Cortex of kidney (tissue), 1 donor: ENCODE data around the gene INHBE.
"Not testable (repeated sequence)": the region's sequence is repeated elsewhere in the genome, so short reads cannot be mapped to it uniquely, and the experiment has no call there.

Experiments
- DNase-seq: peaks from one replicate; lab custom pipeline; 2025; lab: John Stamatoyannopoulos, UW

The INHBE gene

DNA sequence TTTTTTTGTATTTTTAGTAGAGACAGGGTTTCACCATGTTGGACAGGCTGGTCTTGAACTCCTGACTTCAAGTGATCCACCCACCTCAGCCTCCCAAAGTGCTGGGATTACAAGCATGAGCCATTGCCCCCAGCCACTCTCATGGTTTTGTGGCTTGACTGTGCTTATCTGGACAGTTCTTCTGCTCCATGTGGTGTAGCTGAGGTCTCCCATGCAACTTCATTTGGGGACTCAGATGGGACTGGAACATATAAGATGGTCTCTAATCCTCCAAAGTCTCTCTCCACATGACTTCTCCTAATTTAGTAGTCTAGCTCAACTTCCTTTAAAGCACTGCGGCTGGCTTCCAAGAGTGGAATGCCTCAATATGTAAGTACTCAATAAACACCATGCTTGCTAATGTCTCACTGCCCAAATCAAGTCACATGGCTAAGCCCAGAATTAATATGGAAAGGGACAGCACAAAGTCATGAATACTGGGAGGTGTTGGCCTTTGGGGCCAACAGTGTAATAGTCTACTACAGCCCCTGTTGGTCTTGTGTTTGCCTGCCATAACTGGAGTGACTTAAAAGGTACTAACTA is 13.2 kb upstream of the INHBE start:
- DNase-seq = no peak

DNA sequence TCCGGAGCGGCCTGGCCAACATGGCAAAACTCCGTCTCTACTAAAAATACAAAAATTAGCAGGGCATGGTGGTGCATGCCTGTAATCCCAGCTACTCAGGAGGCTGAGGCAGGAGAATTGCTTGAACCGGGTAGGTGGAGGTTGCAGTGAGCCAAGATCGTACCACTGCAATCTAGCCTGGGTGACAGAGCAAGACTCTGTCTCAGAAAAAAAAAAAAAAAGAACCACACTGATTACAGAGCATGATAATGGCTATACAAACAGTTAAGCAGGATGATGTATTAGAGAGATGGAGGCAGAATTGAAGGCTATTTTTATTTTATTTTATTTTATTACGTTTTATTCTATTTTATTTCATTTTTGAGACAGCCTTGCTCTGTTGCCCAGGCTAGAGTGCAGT is 10.8 kb upstream of the INHBE start:
- not testable (repeated sequence) for DNase-seq

DNA sequence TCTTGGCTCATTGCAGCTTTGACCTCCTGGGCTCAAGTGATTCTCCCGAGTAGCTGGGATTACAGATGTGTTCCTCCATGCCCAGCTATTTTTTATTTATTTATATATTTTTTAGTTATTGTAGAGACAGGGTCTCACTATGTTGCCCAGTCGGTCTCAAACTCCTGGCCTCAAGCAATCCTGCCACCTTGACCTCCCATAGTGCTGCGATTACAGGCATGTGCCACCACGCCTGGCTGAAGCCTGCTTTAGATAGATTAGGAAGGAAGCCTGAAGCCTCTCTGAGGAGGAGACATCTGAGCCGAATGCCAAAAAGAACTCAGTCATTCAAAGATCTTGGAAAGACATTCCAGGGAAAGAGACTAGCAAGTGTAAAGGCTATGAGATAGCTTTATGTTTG is 10.4 kb upstream of the INHBE start:
- DNase-seq = no peak

DNA sequence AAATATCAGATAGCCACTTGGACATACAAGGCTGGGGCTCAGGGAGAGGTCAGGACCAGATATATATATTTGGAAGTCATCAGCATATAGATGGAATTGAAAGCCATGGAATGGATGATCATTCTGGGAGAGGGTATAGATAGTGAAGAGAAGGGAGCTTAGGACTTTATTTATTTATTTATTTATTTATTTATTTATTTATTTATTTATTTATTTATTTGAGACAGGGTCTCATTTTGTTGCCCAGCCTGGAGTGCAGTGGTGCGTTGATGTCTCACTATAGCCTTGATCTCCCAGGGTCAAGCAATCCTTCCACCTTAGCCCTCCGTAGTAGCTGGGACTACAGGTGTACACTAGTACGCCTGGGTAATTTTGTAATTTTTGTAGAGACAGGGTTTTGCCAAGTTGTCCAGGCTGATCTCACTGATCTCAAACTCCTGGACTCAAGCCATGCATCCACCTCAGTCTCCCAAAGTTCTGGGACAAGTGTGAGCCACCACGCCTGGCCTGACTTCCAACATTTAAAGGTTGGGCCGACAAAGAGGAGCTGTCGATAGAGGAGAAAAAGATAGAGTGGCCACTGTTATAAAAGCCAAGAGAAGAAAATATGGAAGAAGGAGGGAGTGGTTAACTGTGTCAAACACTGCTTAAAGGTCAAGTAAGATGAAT is 8.7 kb upstream of the INHBE start:
- no peak for DNase-seq

DNA sequence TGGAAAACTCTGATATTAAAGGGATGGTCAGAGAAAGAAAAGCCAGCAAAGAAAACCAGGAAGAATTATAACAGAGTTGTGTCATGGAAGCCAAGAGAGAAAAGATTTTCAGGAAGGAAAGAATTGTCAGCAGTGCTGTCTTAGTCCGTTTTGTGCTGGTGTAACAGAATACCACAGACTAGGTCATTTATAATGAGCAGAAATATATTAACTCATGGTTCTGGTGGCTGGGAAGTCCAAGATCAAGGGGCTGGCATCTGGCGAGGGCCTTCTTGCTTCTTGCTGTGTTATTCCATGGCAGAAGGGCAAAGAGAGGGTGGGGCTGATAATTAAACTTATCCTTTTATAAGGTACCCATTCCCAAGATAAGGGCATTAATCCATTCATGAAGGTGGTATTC is 6.4 kb upstream of the INHBE start:
- no peak for DNase-seq

DNA sequence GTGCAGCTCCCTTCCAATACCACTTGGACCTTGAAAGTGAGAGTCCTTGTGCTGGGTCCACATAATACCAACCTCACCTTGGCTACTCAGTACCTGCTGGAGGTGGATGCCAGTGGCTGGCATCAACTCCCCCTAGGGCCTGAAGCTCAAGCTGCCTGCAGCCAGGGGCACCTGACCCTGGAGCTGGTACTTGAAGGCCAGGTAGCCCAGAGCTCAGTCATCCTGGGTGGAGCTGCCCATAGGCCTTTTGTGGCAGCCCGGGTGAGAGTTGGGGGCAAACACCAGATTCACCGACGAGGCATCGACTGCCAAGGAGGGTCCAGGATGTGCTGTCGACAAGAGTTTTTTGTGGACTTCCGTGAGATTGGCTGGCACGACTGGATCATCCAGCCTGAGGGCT is 5.7 kb upstream of the INHBE start:
- DNase-seq = no peak

DNA sequence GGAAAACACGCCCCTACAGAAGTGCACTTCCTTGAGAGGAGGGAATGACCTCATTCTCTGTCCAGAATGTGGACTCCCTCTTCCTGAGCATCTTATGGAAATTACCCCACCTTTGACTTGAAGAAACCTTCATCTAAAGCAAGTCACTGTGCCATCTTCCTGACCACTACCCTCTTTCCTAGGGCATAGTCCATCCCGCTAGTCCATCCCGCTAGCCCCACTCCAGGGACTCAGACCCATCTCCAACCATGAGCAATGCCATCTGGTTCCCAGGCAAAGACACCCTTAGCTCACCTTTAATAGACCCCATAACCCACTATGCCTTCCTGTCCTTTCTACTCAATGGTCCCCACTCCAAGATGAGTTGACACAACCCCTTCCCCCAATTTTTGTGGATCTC is 5.0 kb upstream of the INHBE start:
- no peak for DNase-seq

DNA sequence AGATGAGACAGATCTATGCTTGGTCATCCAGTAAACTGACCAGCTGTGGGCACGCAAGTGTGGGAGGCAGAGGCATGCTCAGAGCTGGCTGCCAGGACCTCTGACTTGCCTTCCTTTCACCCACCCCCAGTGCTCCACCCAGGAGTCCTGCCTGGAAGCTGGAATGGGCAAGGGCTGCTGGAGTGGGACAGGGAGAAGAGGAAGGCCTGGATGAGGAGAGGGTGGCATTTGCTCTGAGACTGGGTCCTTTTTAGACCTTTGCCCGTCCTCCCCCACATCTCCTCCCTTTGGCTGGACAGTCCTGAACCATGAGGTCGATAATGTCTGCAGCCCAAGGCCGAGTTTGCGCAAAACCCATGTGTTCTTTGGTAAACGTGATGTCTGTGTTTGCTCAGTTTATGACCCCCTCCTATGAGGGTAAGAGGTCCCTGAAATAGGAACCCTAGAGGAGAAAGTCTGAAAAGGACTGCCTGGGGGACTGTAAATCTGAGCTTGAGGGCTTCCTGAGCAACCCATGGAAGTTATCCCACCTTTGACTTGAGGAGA is 3.8 kb upstream of the INHBE start:
- no peak for DNase-seq

DNA sequence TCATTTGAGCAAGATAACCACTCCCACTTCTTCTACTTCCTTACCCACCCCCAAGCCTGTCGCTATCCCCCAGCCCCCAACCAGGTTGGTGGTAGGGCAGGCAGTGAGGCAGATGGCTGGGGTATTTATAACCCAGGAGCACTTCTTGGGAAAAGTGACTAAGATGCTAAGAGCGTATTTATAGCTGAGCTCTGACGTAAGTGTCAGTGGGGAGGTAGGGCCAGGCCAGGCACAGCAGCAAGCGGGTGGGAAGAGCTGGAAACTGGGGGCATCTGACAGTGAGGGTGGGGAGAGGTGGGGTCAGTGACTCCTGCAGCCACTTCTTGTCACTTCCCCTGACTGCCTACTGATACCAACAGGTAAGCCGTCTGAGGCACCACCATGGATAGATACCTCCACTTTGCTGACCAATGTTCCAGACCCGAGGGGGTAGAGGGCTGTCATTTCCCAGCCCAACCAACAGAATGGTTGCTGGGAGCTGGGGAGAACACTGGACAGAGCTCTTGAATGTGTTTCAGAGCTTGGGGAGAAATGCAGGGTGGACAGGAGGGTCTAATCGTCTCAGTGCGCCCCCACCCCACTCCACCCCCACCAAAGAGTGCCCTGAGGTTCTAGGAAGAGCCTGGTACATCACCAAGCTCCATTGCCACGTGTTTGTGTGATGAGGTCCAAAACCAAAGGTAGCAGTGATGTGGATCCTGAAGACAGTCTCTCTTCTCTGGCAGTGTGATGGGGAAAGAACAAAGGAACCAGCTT is 2.7 kb upstream of the INHBE start:
- no peak for DNase-seq

DNA sequence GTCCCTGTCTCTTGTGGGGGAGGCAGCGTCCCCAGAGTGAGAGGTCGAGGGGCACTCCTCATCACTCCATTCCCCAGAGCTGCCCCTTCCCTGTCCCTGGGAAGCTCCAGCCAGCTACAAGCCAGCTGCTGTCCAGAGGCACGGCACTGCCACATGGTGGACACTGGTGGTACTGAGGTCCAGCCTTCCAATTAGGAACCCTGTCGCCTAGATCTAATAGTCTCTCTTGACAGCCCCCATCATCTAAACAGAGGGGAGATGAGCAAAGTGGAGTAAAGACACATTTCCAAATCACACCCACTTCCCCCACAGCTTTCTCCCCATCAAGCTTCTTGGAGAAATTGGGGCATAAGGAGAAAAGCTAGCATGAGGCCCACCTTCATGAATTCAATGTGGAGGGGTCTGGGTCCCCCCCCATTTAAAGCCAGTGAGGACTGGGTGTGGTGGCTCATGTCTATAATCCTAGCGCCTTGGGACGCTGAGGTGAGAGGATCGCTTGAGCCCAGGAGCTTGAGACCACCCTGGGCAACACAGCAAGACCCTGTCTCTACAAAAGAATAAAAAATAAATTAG is 2.1 kb upstream of the INHBE start:
- no peak for DNase-seq

DNA sequence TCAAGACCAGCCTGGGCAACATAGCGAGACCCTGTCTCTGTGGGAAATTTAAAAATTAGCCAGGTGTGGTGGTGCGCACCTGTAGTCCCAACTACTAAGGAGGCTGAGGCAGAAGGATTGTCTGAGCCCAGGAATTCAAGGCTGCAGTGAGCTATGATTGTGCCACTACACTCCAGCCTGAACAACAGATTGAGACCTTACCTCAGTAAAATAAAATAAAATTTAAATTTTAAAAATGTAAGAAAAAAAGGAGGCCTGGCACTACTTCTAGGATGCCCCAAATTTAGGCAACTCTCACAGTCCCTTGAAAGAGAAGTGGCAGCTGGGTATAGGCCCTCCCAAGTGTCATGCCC is 918 bp upstream of the INHBE start:
- DNase-seq = no peak

DNA sequence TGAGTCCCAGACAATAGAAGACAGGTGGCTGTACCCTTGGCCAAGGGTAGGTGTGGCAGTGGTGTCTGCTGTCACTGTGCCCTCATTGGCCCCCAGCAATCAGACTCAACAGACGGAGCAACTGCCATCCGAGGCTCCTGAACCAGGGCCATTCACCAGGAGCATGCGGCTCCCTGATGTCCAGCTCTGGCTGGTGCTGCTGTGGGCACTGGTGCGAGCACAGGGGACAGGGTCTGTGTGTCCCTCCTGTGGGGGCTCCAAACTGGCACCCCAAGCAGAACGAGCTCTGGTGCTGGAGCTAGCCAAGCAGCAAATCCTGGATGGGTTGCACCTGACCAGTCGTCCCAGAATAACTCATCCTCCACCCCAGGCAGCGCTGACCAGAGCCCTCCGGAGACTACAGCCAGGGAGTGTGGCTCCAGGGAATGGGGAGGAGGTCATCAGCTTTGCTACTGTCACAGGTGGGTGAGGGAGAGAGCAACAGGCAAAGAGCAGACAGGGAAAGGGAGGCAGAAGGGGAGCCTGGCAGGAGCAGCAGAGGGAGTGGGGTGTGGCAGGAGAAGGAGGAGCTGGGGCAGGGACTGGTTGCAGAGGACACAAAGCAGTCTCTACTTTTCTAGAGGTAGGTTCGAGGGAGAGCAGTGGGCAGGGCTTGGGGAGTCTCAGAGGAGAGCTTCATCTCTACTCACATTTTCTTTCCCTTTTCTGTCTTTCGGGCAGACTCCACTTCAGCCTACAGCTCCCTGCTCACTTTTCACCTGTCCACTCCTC is 452 bp downstream of the INHBE start:
- DNase-seq = no peak

DNA sequence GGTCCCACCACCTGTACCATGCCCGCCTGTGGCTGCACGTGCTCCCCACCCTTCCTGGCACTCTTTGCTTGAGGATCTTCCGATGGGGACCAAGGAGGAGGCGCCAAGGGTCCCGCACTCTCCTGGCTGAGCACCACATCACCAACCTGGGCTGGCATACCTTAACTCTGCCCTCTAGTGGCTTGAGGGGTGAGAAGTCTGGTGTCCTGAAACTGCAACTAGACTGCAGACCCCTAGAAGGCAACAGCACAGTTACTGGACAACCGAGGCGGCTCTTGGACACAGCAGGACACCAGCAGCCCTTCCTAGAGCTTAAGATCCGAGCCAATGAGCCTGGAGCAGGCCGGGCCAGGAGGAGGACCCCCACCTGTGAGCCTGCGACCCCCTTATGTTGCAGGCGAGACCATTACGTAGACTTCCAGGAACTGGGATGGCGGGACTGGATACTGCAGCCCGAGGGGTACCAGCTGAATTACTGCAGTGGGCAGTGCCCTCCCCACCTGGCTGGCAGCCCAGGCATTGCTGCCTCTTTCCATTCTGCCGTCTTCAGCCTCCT is 1.1 kb downstream of the INHBE start:
- no peak for DNase-seq

DNA sequence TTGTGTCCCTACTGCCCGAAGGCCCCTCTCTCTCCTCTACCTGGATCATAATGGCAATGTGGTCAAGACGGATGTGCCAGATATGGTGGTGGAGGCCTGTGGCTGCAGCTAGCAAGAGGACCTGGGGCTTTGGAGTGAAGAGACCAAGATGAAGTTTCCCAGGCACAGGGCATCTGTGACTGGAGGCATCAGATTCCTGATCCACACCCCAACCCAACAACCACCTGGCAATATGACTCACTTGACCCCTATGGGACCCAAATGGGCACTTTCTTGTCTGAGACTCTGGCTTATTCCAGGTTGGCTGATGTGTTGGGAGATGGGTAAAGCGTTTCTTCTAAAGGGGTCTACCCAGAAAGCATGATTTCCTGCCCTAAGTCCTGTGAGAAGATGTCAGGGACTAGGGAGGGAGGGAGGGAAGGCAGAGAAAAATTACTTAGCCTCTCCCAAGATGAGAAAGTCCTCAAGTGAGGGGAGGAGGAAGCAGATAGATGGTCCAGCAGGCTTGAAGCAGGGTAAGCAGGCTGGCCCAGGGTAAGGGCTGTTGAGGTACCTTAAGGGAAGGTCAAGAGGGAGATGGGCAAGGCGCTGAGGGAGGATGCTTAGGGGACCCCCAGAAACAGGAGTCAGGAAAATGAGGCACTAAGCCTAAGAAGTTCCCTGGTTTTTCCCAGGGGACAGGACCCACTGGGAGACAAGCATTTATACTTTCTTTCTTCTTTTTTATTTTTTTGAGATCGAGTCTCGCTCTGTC is 1.8 kb downstream of the INHBE start:
- DNase-seq = no peak

DNA sequence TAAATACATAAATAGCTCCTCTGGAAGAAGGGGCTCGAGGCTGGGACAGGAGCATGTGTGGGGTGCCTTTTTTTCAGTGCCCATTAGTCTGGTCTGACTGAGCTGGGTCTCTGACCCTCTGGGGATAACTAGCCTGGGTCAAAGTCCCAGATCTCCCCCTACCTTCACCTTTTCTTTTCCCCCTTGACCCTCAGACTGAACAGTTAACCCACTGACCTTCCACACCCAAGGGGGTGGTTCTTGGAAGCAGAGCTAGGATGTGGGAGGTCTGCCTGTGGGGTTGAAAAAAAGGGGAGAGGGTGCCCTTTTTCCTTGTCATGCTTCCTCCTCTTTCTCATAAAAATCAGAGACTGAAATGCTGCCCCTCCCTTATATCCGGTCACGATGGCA is 3.6 kb downstream of the INHBE start:
- no peak for DNase-seq

DNA sequence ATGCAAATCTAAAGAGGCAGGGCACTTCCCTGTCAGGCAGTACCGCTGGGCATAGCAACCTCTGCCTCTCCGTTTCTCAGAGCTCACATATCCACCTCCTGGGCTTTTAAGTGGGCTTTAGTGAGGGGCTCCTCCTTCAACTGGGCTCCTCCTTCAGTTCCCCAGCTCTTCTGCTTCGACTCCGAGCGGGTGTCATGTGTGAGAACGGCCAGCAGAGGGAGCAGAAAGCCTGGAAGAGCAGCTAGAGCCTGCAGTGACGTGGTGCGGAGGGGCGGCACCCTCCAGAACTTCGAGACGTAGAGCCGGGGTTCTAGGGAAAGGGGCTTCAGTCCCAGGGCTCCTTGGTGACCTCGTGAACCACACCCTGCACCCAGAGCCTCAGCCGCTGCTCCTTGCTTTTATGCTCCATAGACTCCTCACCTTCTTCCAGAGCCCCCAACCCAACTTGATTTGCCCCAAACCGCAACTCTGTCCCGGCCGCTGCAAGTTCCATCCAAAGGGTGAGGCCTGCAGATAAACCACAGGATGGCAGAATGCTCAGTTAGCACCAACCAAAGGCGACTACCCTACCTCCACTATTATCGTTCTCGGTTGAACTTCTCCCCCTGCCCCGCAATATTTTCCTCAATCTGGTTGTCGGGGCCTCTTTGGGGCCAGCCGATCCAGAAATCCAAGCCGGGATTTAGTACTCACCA is 4.1 kb downstream of the INHBE start:
- DNase-seq = no peak

DNA sequence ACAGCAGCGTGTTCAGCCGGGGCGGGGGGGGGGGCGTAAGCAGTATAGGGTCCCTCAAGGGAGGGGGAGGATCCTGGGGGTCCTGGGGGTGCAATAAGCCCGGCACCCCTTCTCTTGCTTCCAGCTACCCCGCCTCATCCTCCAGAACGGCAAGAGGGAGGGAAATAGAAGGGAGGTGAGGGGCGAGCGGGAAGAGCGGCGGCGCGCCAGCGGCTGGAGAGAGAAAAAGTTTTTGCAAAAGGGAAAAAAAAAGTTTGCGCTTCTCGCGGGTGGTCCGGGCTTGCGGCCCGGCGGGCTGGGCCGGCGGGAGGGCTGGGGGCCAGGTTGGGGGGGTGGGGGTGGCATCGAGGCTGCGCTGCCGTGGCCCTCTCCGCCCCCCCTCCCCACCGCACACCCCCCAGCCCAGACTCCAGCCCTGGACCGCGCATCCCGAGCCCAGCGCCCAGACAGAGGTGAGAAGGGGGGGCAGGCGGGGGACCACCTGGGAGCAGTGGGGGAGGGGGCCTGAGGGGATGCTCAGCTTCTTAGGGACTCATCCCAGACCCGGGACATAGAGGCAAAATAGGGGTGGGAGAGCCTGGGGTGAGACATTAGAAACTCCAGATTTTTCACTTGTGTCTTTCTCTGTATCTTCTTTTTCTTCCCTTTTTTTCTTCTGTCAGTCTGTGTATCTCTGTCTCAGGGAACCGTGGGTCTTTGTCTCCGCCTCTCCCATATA is 4.8 kb downstream of the INHBE start, which contains the start of gene GLI1:
GLI1 (plus strand) TSS at position 36 of the 718 bp plus-strand sequence. CDS start 3,907 bp downstream, outside the sequence.
- DNase-seq = no peak

DNA sequence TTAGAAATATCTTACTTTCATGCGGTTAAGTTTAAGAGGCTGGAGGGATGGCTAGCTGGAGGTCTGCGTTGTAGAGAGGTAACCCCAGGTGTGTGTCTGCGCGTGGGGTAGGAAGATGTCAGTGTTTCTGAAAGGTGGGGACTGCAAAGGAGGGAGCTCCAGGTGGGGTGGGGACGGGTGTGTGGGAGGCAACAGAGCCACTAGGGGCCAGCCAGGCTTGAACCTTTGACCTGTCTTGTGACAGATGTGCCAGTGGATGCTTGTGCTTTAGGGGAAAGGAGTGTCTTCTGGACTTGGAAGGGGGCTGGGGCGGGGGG is 5.3 kb downstream of the INHBE start:
- DNase-seq = no peak

DNA sequence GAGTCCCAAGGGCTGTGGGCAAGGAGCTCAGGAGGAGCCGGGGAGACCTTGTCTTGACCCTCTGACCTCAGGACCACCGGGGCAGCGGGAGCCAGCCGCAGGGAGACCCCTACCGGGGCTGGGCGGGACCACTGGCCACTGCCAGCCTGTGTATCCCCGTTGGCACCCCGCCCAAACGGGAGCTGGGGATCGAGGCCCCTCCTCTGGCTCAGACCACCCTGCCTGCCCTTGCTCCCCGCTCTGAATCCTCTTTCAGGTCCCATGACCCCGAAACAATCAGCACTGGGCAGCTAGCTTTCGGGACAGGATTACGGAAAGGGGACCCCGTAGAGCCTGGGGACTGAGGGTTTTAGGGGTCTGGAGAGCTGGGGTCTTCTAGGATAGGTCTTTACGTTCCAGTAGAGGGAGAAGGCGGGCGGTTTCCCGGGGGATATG is 5.8 kb downstream of the INHBE start:
- DNase-seq = no peak
